ENCODE measurements around the gene SPATA13. TPM values are rescaled to one million over a fixed set of nuclear protein-coding genes. Genes with fewer than 3 reads are reported as not detected.

SPATA13 gene
- total RNA-seq, 1 experiment from 2014 or later: 14.1 TPM

- no peak overlapping the region for H3K27ac Mint-ChIP-seq
- Histone ChIP-seq H2BK20ac (ENCODE audit: low read depth, low read length, poor library complexity, severe bottlenecking) (no peak overlapping the region), H4K8ac (replicated peaks; ENCODE audit: insufficient read length, low read depth, low read length) (no peak overlapping the region), H2AFZ (ENCODE audit: low read length) (no peak overlapping the region), H2BK12ac (ENCODE audit: insufficient read length, low read depth, low read length) (no peak overlapping the region), H4K5ac (ENCODE audit: insufficient read length, low read depth, low read length) (no peak overlapping the region), H3K27me3 (ENCODE audit: insufficient read depth, low read length) (no peaks in the 10 kb centered on the region), H3K56ac (ENCODE audit: insufficient read length, low read depth, low read length) (no peak overlapping the region), H4K91ac (ENCODE audit: insufficient read length, low read depth, low read length) (no peak overlapping the region), H3K4me1 (ENCODE audit: insufficient read depth, low read length) (no peaks in the 10 kb centered on the region), H4K20me1 (ENCODE audit: control insufficient read depth, insufficient read depth, insufficient read length) (no peaks in the 10 kb centered on the region), H2AK5ac (ENCODE audit: insufficient read length, low read length) (no peak overlapping the region), H3T11ph (ENCODE audit: low read length) (no peak overlapping the region), H3K79me2 (ENCODE audit: insufficient read depth, low read length) (no peaks in the 10 kb centered on the region), H3K14ac (ENCODE audit: insufficient read depth, low read length) (no peak overlapping the region), H3K9ac (ENCODE audit: extremely low read depth, insufficient read length, low read length) (no peak overlapping the region), H3K4ac (ENCODE audit: low read depth, low read length) (no peak overlapping the region), H3K27ac (ENCODE audit: insufficient read length, low read depth, low read length) (no peak overlapping the region), H3K79me1 (ENCODE audit: insufficient read depth, low read depth, low read length, poor library complexity, severe bottlenecking) (no peaks in the 10 kb centered on the region), H3K9me3 (ENCODE audit: control insufficient read depth, low read depth, low read length) (no peaks in the 10 kb centered on the region), H2BK15ac (ENCODE audit: low read depth, low read length) (no peak overlapping the region), H2BK5ac (ENCODE audit: insufficient read length, low read length) (no peak overlapping the region), H3K23me2 (ENCODE audit: insufficient read length, low read depth, low read length, poor library complexity, severe bottlenecking) (no peaks in the 10 kb centered on the region), H3K23ac (ENCODE audit: insufficient read length, low read depth, low read length) (no peak overlapping the region), H2BK120ac (ENCODE audit: low read depth, low read length, poor library complexity, severe bottlenecking) (no peak overlapping the region), H3K18ac (ENCODE audit: insufficient read length, low read depth, low read length) (no peak overlapping the region), H3K4me2 (ENCODE audit: insufficient read depth, insufficient read length, low read length) (no peak overlapping the region)
- H3K4me3 Mint-ChIP-seq: no peak overlapping the region
- H3K36me3 Mint-ChIP-seq (ENCODE audit: insufficient read depth in 1 of 3, low read depth in 3 of 3): peaks cover 0 to 2% (median 0%) of the 10 kb centered on the region in 3 experiments; a peak in 2 of 7 replicates
- TF ChIP-seq, protein P1, sequence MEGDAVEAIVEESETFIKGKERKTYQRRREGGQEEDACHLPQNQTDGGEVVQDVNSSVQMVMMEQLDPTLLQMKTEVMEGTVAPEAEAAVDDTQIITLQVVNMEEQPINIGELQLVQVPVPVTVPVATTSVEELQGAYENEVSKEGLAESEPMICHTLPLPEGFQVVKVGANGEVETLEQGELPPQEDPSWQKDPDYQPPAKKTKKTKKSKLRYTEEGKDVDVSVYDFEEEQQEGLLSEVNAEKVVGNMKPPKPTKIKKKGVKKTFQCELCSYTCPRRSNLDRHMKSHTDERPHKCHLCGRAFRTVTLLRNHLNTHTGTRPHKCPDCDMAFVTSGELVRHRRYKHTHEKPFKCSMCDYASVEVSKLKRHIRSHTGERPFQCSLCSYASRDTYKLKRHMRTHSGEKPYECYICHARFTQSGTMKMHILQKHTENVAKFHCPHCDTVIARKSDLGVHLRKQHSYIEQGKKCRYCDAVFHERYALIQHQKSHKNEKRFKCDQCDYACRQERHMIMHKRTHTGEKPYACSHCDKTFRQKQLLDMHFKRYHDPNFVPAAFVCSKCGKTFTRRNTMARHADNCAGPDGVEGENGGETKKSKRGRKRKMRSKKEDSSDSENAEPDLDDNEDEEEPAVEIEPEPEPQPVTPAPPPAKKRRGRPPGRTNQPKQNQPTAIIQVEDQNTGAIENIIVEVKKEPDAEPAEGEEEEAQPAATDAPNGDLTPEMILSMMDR (conservative IDR thresholded peaks at IDR 0.05): no peak
- peaks cover 0 to 7% of the 10 kb centered on the region in 2 experiments; a peak in 1 of 4 replicates for H3K4me1 Mint-ChIP-seq
- H3K27me3 Mint-ChIP-seq (ENCODE audit: low read depth): no peaks in the 10 kb centered on the region
- WGBS (ENCODE audit: extremely low coverage, insufficient read length, low lambda C conversion rate): no CpG with 5 or more reads among the region's 6 CpGs
- no peak for DNase-seq
- no peaks in the 10 kb centered on the region for H3K9me3 Mint-ChIP-seq
These were observed 117.2 kb downstream of the SPATA13 start for GRCh38 chr13:24277761-24278160.

All from H9 (cell line).